Common myeloid progenitor, CD34-positive (primary cell): ENCODE results near the gene SSBP4.

Experiments used
- CTCF ChIA-PET: fragments of 350-600 bp; sonication (Branson Sonifier 250); formaldehyde crosslinking; loops from one replicate; lab custom pipeline; 2021; ENCODE audit warnings: antibody characterized with exemption; lab: Charles Lee
- POLR2A ChIA-PET: fragments of 350-600 bp; sonication (Branson Sonifier 250); formaldehyde crosslinking; loops from one replicate; lab custom pipeline; 2021; ENCODE audit warnings: antibody characterized with exemption; lab: Charles Lee
- DNase-seq, 3 donors: peaks; one replicate each; pipeline versions ENCODE4 v3.0.0 to v3.0.0-alpha.2; 2013
- H3K27ac ChIP-seq, 2 experiments: 1 replicate in 1 of 2; 2 replicates in 1 of 2; pipeline ENCODE4 v1.7.0; 2013; ENCODE audit warnings: inconsistent platforms in 2 of 2, low read length in 2 of 2, mild to moderate bottlenecking in 2 of 2, low read depth in 1 of 2, moderate library complexity in 1 of 2; ENCODE audit not compliant: severe bottlenecking in 2 of 2, insufficient read depth in 1 of 2, poor library complexity in 1 of 2
- H3K27me3 ChIP-seq, 5 experiments: replicated peaks in 2 of 5; 1 replicate in 3 of 5; 2 replicates in 2 of 5; pipeline versions ENCODE4 v1.6.1 to v1.7.0; 2013; ENCODE audit warnings: low read length in 4 of 5, mild to moderate bottlenecking in 2 of 5, moderate library complexity in 2 of 5, inconsistent platforms in 1 of 5; ENCODE audit not compliant: insufficient read depth in 5 of 5, control insufficient read depth in 4 of 5
- H3K36me3 ChIP-seq, 4 experiments: 1 replicate in 2 of 4; 2 replicates in 2 of 4; pipeline versions ENCODE4 v1.6.1 to v1.7.0; 2013; ENCODE audit warnings: low read length in 3 of 4, control low read depth in 1 of 4, mild to moderate bottlenecking in 1 of 4; ENCODE audit not compliant: control insufficient read depth in 4 of 4, insufficient read depth in 4 of 4
- H3K4me1 ChIP-seq, 4 experiments: 1 replicate in 3 of 4; 2 replicates in 1 of 4; pipeline versions ENCODE4 v1.6.1 to v1.7.1; 2013; ENCODE audit warnings: low read length in 3 of 4, mild to moderate bottlenecking in 3 of 4, control low read depth in 1 of 4, inconsistent platforms in 1 of 4, moderate library complexity in 1 of 4; ENCODE audit not compliant: control insufficient read depth in 4 of 4, insufficient read depth in 4 of 4; ENCODE audit errors: control extremely low read depth in 1 of 4
- H3K4me3 ChIP-seq, 7 experiments: 1 replicate in 4 of 7; 2 replicates in 3 of 7; pipeline versions ENCODE4 v1.5.1 to v1.7.0; 2013; ENCODE audit warnings: mild to moderate bottlenecking in 7 of 7, low read length in 6 of 7, moderate library complexity in 6 of 7, inconsistent platforms in 2 of 7, low read depth in 2 of 7, control low read depth in 1 of 7; ENCODE audit not compliant: insufficient read depth in 4 of 7, control insufficient read depth in 1 of 7; ENCODE audit errors: extremely low read depth in 1 of 7
- H3K9me3 ChIP-seq, 5 experiments: 1 replicate in 4 of 5; 2 replicates in 1 of 5; pipeline versions ENCODE4 v1.6.1 to v1.7.1; 2013; ENCODE audit warnings: low read length in 4 of 5, mild to moderate bottlenecking in 2 of 5, inconsistent platforms in 1 of 5, low read depth in 1 of 5, moderate library complexity in 1 of 5; ENCODE audit not compliant: control insufficient read depth in 4 of 5, insufficient read depth in 2 of 5; ENCODE audit errors: control extremely low read depth in 1 of 5
- WGBS: methylation state at CpG from one replicate; pipeline ENCODE4 v1.1.5; 2013; ENCODE audit not compliant: insufficient coverage; 5-methylcytosine and 5-hydroxymethylcytosine counted together

SSBP4 gene

DNA sequence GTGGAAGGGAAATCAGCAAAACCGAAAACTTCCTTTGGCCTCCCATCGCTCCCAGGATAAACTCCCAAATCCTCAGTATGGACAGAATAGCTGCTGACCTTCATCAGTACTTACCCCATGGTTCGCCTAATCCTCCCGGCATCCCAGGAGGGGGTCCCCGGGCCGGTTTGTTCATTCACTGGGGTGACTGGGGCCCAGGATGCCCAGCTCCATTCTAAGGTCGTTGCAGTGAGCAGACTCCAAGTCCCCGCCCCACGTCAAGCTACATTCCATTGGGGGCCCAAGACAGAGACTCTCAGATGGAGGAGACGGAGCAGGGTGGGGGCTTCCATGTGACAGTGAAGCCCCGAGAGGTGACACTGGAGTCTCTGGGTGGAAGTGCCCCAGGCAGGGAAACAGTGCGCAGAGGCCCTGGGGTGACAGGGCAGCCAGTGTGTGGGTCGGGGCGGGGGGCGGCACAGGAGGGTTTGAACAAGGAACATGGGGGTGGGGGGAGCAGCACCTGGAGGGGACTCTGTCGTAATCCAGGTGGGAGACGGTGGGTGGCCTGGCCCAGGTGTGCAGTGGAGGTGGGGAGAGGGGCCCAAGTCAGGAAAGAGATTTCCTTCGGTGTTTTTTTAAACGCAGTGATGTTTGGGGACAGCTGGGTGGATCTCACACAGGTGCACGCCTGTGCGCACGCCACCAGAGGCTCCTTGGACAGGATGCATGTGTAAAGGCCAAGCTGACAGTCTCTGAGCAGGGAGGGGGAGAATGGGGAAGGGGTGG, 5.1 kb downstream of the SSBP4 start:
- Histone ChIP-seq H3K27ac (no peak overlapping the region), H3K36me3 (peaks cover 0 to 30% (median 3%) of the 10 kb centered on the region in 4 experiments), H3K27me3 (no peaks in the 10 kb centered on the region), H3K4me1 (peaks cover 0 to 58% (median 40%) of the 10 kb centered on the region in 4 experiments), H3K9me3 (no peaks in the 10 kb centered on the region), H3K4me3 (no peak overlapping the region)
- WGBS, result 86% methylated on average over 19 of the region's 22 CpGs
- ChIA-PET POLR2A (interaction anchor here (1.0 kb wide), 1 partner anchor 14 kb away, joined by 3 read pairs; no protein-coding TSS in a partner anchor), CTCF (interaction anchor here (0.9 to 1.0 kb wide), 2 partner anchors 10 to 14 kb away, joined by 3 read pairs; no protein-coding TSS in a partner anchor)
- DNase-seq, result no peak

- Histone ChIP-seq H3K27me3 (no peaks in the 10 kb centered on the region), H3K9me3 (no peaks in the 10 kb centered on the region), H3K4me1 (peaks cover 0 to 61% (median 45%) of the 10 kb centered on the region in 4 experiments), H3K27ac (no peak overlapping the region), H3K36me3 (peaks cover 0 to 34% (median 3%) of the 10 kb centered on the region in 4 experiments), H3K4me3 (no peak overlapping the region)
- POLR2A ChIA-PET, result no interaction called here
- CTCF ChIA-PET, result no interaction called here
- no peak for DNase-seq
- WGBS, result 91% methylated on average over 11 of the region's 17 CpGs
These were observed 5.8 kb downstream of the SSBP4 start for GRCh38 chr19:18424890-18425514.

- peaks cover 0 to 61% (median 43%) of the 10 kb centered on the region in 4 experiments for H3K4me1 ChIP-seq
- CTCF ChIA-PET, result no interaction called here
These were observed 6.6 kb downstream of the SSBP4 start for GRCh38 chr19:18425515-18426415.

GRCh38 chr19:18426416-18426767, 7.2 kb downstream of the SSBP4 start:
- DNase-seq, result no peak
- Histone ChIP-seq H3K9me3 (no peaks in the 10 kb centered on the region), H3K4me1 (peaks cover 0 to 59% (median 38%) of the 10 kb centered on the region in 4 experiments), H3K4me3 (no peak overlapping the region), H3K27ac (no peak overlapping the region), H3K36me3 (peaks cover 0 to 43% (median 3%) of the 10 kb centered on the region in 4 experiments), H3K27me3 (no peaks in the 10 kb centered on the region)
- ChIA-PET CTCF (no interaction called here), POLR2A (no interaction called here)
- WGBS, result 100% methylated on average over 4 of the region's 8 CpGs

More at GRCh38 chr19:18425515-18426415, 6.6 kb downstream of the SSBP4 start:
- no peak for DNase-seq
- H3K36me3 ChIP-seq, result peaks cover 0 to 41% (median 3%) of the 10 kb centered on the region in 4 experiments
- POLR2A ChIA-PET, result no interaction called here
- H3K4me3 ChIP-seq, result no peak overlapping the region
- no peaks in the 10 kb centered on the region for H3K9me3 ChIP-seq
- 87% methylated on average over 13 of the region's 18 CpGs for WGBS
- H3K27me3 ChIP-seq, result no peaks in the 10 kb centered on the region
- H3K27ac ChIP-seq, result no peak overlapping the region

- peaks cover 0 to 63% (median 35%) of the 10 kb centered on the region in 4 experiments for H3K4me1 ChIP-seq
- no peak overlapping the region for H3K27ac ChIP-seq
- no peaks in the 10 kb centered on the region for H3K9me3 ChIP-seq
- DNase-seq, result no peak
- H3K36me3 ChIP-seq, result peaks cover 0 to 45% (median 3%) of the 10 kb centered on the region in 4 experiments
- no peak overlapping the region for H3K4me3 ChIP-seq
- WGBS, result 90% methylated on average over 12 of the region's 16 CpGs
- ChIA-PET POLR2A (interaction anchor here (1.4 kb wide), 1 partner anchor 10 kb away, joined by 6 read pairs; no protein-coding TSS in a partner anchor), CTCF (no interaction called here)
- no peaks in the 10 kb centered on the region for H3K27me3 ChIP-seq
These were observed 8.0 kb downstream of the SSBP4 start for GRCh38 chr19:18427080-18427742.

GRCh38 chr19:18427743-18428113, 8.5 kb downstream of the SSBP4 start:
- ChIA-PET CTCF (interaction anchor here (1.7 kb wide), 1 partner anchor 9 kb away, joined by 8 read pairs; the partner anchor contains the start of gene SSBP4), POLR2A (interaction anchor here (1.4 kb wide), 1 partner anchor 10 kb away, joined by 6 read pairs; no protein-coding TSS in a partner anchor)
- 90% methylated on average over 2 of the region's 12 CpGs for WGBS
- Histone ChIP-seq H3K4me3 (no peak overlapping the region), H3K4me1 (peaks cover 0 to 63% (median 33%) of the 10 kb centered on the region in 4 experiments), H3K27me3 (no peaks in the 10 kb centered on the region), H3K27ac (no peak overlapping the region), H3K36me3 (peaks cover 0 to 44% (median 3%) of the 10 kb centered on the region in 4 experiments), H3K9me3 (no peaks in the 10 kb centered on the region)
- DNase-seq, result no peak
